Esophagus muscularis mucosa (tissue), 4 donors: ENCODE measurements around the gene PRDX4.

Source experiments
- EP300 ChIP-seq: sonication (generic); formaldehyde crosslinking; IDR thresholded peaks from one replicate; pipeline ENCODE4 v1.6.1; 2017; ENCODE audit warnings: antibody characterized with exemption
- POLR2AphosphoS5 ChIP-seq, 2 donors: sonication (generic); formaldehyde crosslinking; IDR thresholded peaks; one replicate each; pipeline ENCODE4 v1.6.1; 2017; ENCODE audit warnings: antibody characterized with exemption in 2 of 2
- TF ChIP-seq, protein P1 (sequence below), 3 experiments: fragments of 200-600 bp in 2 of 3; fragments of 450-650 bp in 1 of 3; sonication (generic) in 2 of 3; IDR thresholded peaks; one replicate each; pipeline ENCODE4 v1.5.1; 2017 to 2019; ENCODE audit warnings: antibody characterized with exemption in 3 of 3, mild to moderate bottlenecking in 2 of 3, moderate library complexity in 1 of 3

DNA sequence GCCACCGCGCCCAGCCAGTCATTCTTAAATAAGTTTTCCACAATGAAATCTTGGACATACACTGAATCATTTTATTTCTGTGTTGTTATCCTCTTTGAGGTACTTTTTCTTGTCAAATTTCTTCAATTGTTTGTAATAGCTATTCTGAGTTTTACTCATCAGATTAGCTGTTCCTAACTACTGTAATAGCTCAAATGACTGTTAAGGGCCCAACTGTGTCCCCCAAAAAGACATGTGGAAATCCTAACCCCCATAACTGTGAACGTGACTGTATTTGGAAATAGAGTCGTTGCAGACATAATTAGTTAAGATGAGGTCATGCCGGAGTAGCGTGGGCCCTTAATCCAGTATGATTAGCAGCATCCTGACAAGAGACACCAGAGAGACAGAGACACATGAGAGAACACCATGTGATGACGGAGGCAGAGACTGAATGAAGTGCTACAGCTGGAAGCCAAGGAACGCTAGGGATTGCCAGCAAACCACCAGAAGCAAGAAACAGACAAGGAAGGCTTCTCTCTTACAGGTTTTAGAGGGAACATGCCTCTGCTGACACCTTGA, 52.9 kb downstream of the PRDX4 start:
- TF ChIP-seq, protein P1, sequence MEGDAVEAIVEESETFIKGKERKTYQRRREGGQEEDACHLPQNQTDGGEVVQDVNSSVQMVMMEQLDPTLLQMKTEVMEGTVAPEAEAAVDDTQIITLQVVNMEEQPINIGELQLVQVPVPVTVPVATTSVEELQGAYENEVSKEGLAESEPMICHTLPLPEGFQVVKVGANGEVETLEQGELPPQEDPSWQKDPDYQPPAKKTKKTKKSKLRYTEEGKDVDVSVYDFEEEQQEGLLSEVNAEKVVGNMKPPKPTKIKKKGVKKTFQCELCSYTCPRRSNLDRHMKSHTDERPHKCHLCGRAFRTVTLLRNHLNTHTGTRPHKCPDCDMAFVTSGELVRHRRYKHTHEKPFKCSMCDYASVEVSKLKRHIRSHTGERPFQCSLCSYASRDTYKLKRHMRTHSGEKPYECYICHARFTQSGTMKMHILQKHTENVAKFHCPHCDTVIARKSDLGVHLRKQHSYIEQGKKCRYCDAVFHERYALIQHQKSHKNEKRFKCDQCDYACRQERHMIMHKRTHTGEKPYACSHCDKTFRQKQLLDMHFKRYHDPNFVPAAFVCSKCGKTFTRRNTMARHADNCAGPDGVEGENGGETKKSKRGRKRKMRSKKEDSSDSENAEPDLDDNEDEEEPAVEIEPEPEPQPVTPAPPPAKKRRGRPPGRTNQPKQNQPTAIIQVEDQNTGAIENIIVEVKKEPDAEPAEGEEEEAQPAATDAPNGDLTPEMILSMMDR (IDR thresholded peaks at IDR 0.05): no peak
- TF ChIP-seq EP300 (no peak), POLR2AphosphoS5 (IDR thresholded peaks at IDR 0.05) (no peak)
